ENCODE measurements around the gene NBPF3.

DNA sequence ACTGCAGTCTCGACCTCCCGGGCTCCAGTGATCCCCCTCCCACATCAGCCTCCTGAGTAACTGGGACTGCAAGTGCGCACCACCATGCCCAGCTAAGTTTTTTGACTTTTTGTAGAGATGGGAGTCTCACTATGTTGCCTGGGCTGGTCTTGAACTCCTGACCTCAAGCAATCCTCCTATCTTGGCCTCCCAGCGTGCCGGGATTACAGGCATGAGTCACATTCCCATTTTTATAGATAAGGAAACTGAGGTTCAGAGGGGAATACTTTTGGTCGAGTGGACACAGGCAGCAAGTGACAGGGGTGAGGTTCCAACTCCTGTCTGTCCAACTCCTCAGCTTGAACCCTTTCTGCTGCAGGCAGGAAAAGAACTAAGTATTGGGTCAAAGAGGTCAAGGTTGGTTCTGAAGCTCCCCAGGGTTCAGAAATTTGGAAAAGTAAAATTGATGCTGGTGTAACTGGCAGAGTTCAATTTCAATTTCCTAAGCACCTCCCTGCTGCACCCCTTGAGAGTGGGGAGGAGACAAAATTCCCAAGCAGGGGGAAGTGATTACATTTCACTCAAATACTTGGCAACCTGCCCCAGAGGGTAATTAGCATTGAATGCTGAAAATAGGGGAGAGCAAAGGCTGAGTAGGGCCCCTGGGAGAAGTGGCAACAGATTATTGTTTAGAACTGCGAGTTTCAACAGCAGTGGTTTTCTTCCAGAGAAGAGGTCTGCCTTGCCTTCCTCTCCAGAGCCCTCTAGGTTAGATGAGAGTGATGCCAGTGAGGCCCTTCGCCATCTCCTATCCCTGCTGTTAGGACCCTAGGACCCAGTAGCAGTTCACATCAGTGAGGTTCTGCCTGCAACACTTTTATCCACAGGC is 51.8 kb downstream of the NBPF3 start:
- TF ChIP-seq GATA2 (IDR thresholded peaks at IDR 0.05; ENCODE audit: low read depth, low read length) (no peak), GATA3 (IDR thresholded peaks at IDR 0.05; ENCODE audit: low read depth, low read length) (no peak)
